NCI-H1694 treated with DMSO at 0.1 percent for 48 hours (cell line): Measurements from ENCODE around the gene PITX2.

Source experiments
- DNase-seq: peaks from one replicate; lab custom pipeline; 2025; lab: John Stamatoyannopoulos, UW

Gene PITX2

GRCh38 chr4:110623718-110624397 is 981 bp upstream of the PITX2 start:
- no peak for DNase-seq

GRCh38 chr4:110621839-110622751 is 782 bp downstream of the PITX2 start:
- no peak for DNase-seq

- DNase-seq: no peak
Measured at GRCh38 chr4:110621328-110621812, 1.5 kb downstream of the PITX2 start.

- DNase-seq: no peak
Measured at GRCh38 chr4:110620691-110621327, 2.1 kb downstream of the PITX2 start.

GRCh38 chr4:110620322-110620690 is 2.6 kb downstream of the PITX2 start:
- no peak for DNase-seq

GRCh38 chr4:110619463-110620247 is 3.2 kb downstream of the PITX2 start:
- no peak for DNase-seq

- DNase-seq: no peak
Measured at GRCh38 chr4:110618581-110619462, 4.1 kb downstream of the PITX2 start.

GRCh38 chr4:110617646-110618580 is 5.0 kb downstream of the PITX2 start:
- DNase-seq: no peak

- no peak for DNase-seq
Measured at GRCh38 chr4:110617075-110617640, 5.7 kb downstream of the PITX2 start.

- DNase-seq: no peak
Measured at GRCh38 chr4:110616238-110617074, 6.4 kb downstream of the PITX2 start.

- no peak for DNase-seq
Measured at GRCh38 chr4:110615353-110616237, 7.3 kb downstream of the PITX2 start.

GRCh38 chr4:110614976-110615352 is 7.9 kb downstream of the PITX2 start:
- DNase-seq: no peak

- no peak for DNase-seq
Measured at GRCh38 chr4:110614173-110614963, 8.5 kb downstream of the PITX2 start.

GRCh38 chr4:110613745-110614144 is 9.1 kb downstream of the PITX2 start:
- DNase-seq: no peak

GRCh38 chr4:110612631-110613269 is 10.1 kb downstream of the PITX2 start:
- no peak for DNase-seq

- DNase-seq: no peak
Measured at GRCh38 chr4:110611968-110612447, 10.9 kb downstream of the PITX2 start.
